Stimulated activated naive B cell treated with anti-CD40 and anti-IgM and Interleukin-4, amounts not matched to agents 10 μg/mL and 1 μg/mL and 100 μg/mL, for 72 hours (primary cell): ENCODE results near the gene GGA1.
"Not testable (repeated sequence)": the region's sequence is repeated elsewhere in the genome, so short reads cannot be mapped to it uniquely, and the experiment has no call there.

Experiments
- ATAC-seq, 2 donors: fragments of 150-1000 bp; cut with Tn5 transposase; replicated peaks; 2 replicates each; pipeline ENCODE4 v1.10.0; 2021; ENCODE audit warnings: moderate library complexity in 1 of 2
- DNase-seq: peaks from one replicate; pipeline ENCODE4 v3.0.0; 2021
- H3K27ac Mint-ChIP-seq: one replicate; pipeline ENCODE4 v1.8.0; 2022; ENCODE audit warnings: mild to moderate bottlenecking, mixed read lengths
- H3K27me3 Mint-ChIP-seq, 2 donors: one replicate each; pipeline ENCODE4 v1.8.0; 2022; ENCODE audit warnings: mixed read lengths in 2 of 2
- H3K36me3 Mint-ChIP-seq, 2 donors: one replicate each; pipeline ENCODE4 v1.8.0; 2022; ENCODE audit warnings: mixed read lengths in 2 of 2, mild to moderate bottlenecking in 1 of 2
- H3K4me1 Mint-ChIP-seq, 2 donors: one replicate each; pipeline ENCODE4 v1.8.0; 2022; ENCODE audit warnings: mixed read lengths in 2 of 2, mild to moderate bottlenecking in 1 of 2
- H3K4me3 Mint-ChIP-seq, 2 donors: one replicate each; pipeline ENCODE4 v1.8.0; 2022; ENCODE audit warnings: mild to moderate bottlenecking in 2 of 2, mixed read lengths in 2 of 2, moderate library complexity in 1 of 2
- H3K9me3 Mint-ChIP-seq, 2 donors: one replicate each; pipeline ENCODE4 v1.8.0; 2022; ENCODE audit warnings: mixed read lengths in 2 of 2, mild to moderate bottlenecking in 1 of 2

The GGA1 gene

GRCh38 chr22:37610153-37610475, 1.5 kb downstream of the GGA1 start:
- not testable (repeated sequence) for DNase-seq, ATAC-seq, H3K27me3 Mint-ChIP-seq, H3K9me3 Mint-ChIP-seq
- H3K4me1 Mint-ChIP-seq: peaks cover 26 to 48% of the 10 kb centered on the region in 2 donors
- peaks cover 15 to 28% of the 10 kb centered on the region in 2 donors for H3K36me3 Mint-ChIP-seq
- peak overlapping the region; percentile 98 for H3K4me3 Mint-ChIP-seq
- H3K27ac Mint-ChIP-seq: peak overlapping the region; percentile 99

- ATAC-seq (no peak), DNase-seq (no peak)
- peak overlapping the region; percentile 99 for H3K27ac Mint-ChIP-seq
- H3K4me1 Mint-ChIP-seq: peaks cover 26 to 48% of the 10 kb centered on the region in 2 donors
- peaks cover 15 to 28% of the 10 kb centered on the region in 2 donors for H3K36me3 Mint-ChIP-seq
- H3K9me3 Mint-ChIP-seq: no peaks in the 10 kb centered on the region
- H3K27me3 Mint-ChIP-seq: peaks cover 3 to 4% of the 10 kb centered on the region in 2 donors
- peak overlapping the region; percentile 98 for H3K4me3 Mint-ChIP-seq
Measured at GRCh38 chr22:37610480-37611129, 2.0 kb downstream of the GGA1 start.

GRCh38 chr22:37611207-37611606, 2.6 kb downstream of the GGA1 start:
- Mint-ChIP-seq H3K36me3 (peaks cover 16 to 32% of the 10 kb centered on the region in 2 donors), H3K27ac (no peak overlapping the region), H3K9me3 (no peaks in the 10 kb centered on the region), H3K4me1 (peaks cover 26 to 48% of the 10 kb centered on the region in 2 donors), H3K4me3 (no peak overlapping the region), H3K27me3 (no peaks in the 10 kb centered on the region)
- DNase-seq: no peak
- ATAC-seq: no peak

GRCh38 chr22:37616201-37617083, 7.8 kb downstream of the GGA1 start:
- Mint-ChIP-seq H3K4me3 (no peak overlapping the region), H3K36me3 (peaks cover 30 to 57% of the 10 kb centered on the region in 2 donors), H3K27ac (peak overlapping the region; percentile 59), H3K27me3 (no peaks in the 10 kb centered on the region), H3K9me3 (no peaks in the 10 kb centered on the region), H3K4me1 (peaks cover 6 to 14% of the 10 kb centered on the region in 2 donors)
- ATAC-seq (peak in 1 of 2 donors; percentile 54), DNase-seq (no peak)

- DNase-seq: no peak
- Mint-ChIP-seq H3K4me3 (no peak overlapping the region), H3K27me3 (no peaks in the 10 kb centered on the region), H3K27ac (no peak overlapping the region), H3K4me1 (peaks cover 6 to 14% of the 10 kb centered on the region in 2 donors), H3K36me3 (peaks cover 30 to 61% of the 10 kb centered on the region in 2 donors), H3K9me3 (no peaks in the 10 kb centered on the region)
- no peak for ATAC-seq
Measured at GRCh38 chr22:37617431-37617830, 8.8 kb downstream of the GGA1 start.

GRCh38 chr22:37618072-37618656, 9.5 kb downstream of the GGA1 start:
- peaks cover 30 to 65% of the 10 kb centered on the region in 2 donors for H3K36me3 Mint-ChIP-seq
- peak; percentile 45 to 54 for ATAC-seq
- H3K27ac Mint-ChIP-seq: no peak overlapping the region
- DNase-seq: no peak
- H3K9me3 Mint-ChIP-seq: no peaks in the 10 kb centered on the region
- no peaks in the 10 kb centered on the region for H3K27me3 Mint-ChIP-seq
- peaks cover 8 to 14% of the 10 kb centered on the region in 2 donors for H3K4me1 Mint-ChIP-seq
- no peak overlapping the region for H3K4me3 Mint-ChIP-seq

- no peaks in the 10 kb centered on the region for H3K27me3 Mint-ChIP-seq
- H3K4me3 Mint-ChIP-seq: no peak overlapping the region
- DNase-seq (no peak), ATAC-seq (no peak)
- no peak overlapping the region for H3K27ac Mint-ChIP-seq
- H3K9me3 Mint-ChIP-seq: no peaks in the 10 kb centered on the region
- peaks cover 9 to 13% of the 10 kb centered on the region in 2 donors for H3K4me1 Mint-ChIP-seq
- H3K36me3 Mint-ChIP-seq: peaks cover 26 to 62% of the 10 kb centered on the region in 2 donors
Measured at GRCh38 chr22:37618674-37619073, 10.0 kb downstream of the GGA1 start.

- no peak overlapping the region for H3K27ac Mint-ChIP-seq
- H3K9me3 Mint-ChIP-seq: no peaks in the 10 kb centered on the region
- DNase-seq (no peak), ATAC-seq (no peak)
- peaks cover 13 to 24% of the 10 kb centered on the region in 2 donors for H3K4me1 Mint-ChIP-seq
- H3K36me3 Mint-ChIP-seq: peaks cover 27 to 61% of the 10 kb centered on the region in 2 donors
- H3K27me3 Mint-ChIP-seq: no peaks in the 10 kb centered on the region
- H3K4me3 Mint-ChIP-seq: no peak overlapping the region
Measured at GRCh38 chr22:37619991-37620390, 11.4 kb downstream of the GGA1 start.

GRCh38 chr22:37621352-37621860, 12.8 kb downstream of the GGA1 start:
- no peak for ATAC-seq
- no peak for DNase-seq
- no peaks in the 10 kb centered on the region for H3K9me3 Mint-ChIP-seq
- peak overlapping the region; percentile 25 for H3K27ac Mint-ChIP-seq
- H3K4me3 Mint-ChIP-seq: no peak overlapping the region
- H3K27me3 Mint-ChIP-seq: no peaks in the 10 kb centered on the region
- peaks cover 36 to 68% of the 10 kb centered on the region in 2 donors for H3K36me3 Mint-ChIP-seq
- peaks cover 25 to 38% of the 10 kb centered on the region in 2 donors for H3K4me1 Mint-ChIP-seq

- Mint-ChIP-seq H3K27me3 (no peaks in the 10 kb centered on the region), H3K36me3 (peaks cover 38 to 63% of the 10 kb centered on the region in 2 donors), H3K4me1 (peaks cover 34 to 57% of the 10 kb centered on the region in 2 donors), H3K9me3 (no peaks in the 10 kb centered on the region), H3K27ac (peak overlapping the region; percentile 96), H3K4me3 (peak overlapping the region in 1 of 2 donors; percentile 57)
- DNase-seq (peak; percentile 65), ATAC-seq (peak; percentile 80 to 84)
Measured at GRCh38 chr22:37623075-37624016, 14.7 kb downstream of the GGA1 start.

- ATAC-seq: no peak
- H3K9me3 Mint-ChIP-seq: no peaks in the 10 kb centered on the region
- peak overlapping the region in 1 of 2 donors; percentile 57 for H3K4me3 Mint-ChIP-seq
- no peak for DNase-seq
- no peaks in the 10 kb centered on the region for H3K27me3 Mint-ChIP-seq
- peaks cover 35 to 61% of the 10 kb centered on the region in 2 donors for H3K36me3 Mint-ChIP-seq
- no peak overlapping the region for H3K27ac Mint-ChIP-seq
- peaks cover 38 to 64% of the 10 kb centered on the region in 2 donors for H3K4me1 Mint-ChIP-seq
Measured at GRCh38 chr22:37624017-37624365, 15.4 kb downstream of the GGA1 start.

- H3K4me3 Mint-ChIP-seq: no peak overlapping the region
- DNase-seq: no peak
- H3K27me3 Mint-ChIP-seq: no peaks in the 10 kb centered on the region
- ATAC-seq: no peak
- H3K36me3 Mint-ChIP-seq: peaks cover 30 to 59% of the 10 kb centered on the region in 2 donors
- peak overlapping the region; percentile 89 for H3K27ac Mint-ChIP-seq
- peaks cover 40 to 69% of the 10 kb centered on the region in 2 donors for H3K4me1 Mint-ChIP-seq
- H3K9me3 Mint-ChIP-seq: no peaks in the 10 kb centered on the region
Measured at GRCh38 chr22:37624876-37625275, 16.2 kb downstream of the GGA1 start.

- H3K4me3 Mint-ChIP-seq: no peak overlapping the region
- peaks cover 40 to 69% of the 10 kb centered on the region in 2 donors for H3K4me1 Mint-ChIP-seq
- peaks cover 28 to 55% of the 10 kb centered on the region in 2 donors for H3K36me3 Mint-ChIP-seq
- H3K27me3 Mint-ChIP-seq: no peaks in the 10 kb centered on the region
- ATAC-seq (no peak), DNase-seq (no peak)
- no peaks in the 10 kb centered on the region for H3K9me3 Mint-ChIP-seq
- H3K27ac Mint-ChIP-seq: peak overlapping the region; percentile 89
Measured at GRCh38 chr22:37625737-37626136, 17.1 kb downstream of the GGA1 start.
